Trophoblast cell (in vitro differentiated cells and primary cell): Measurements from ENCODE around the gene KRT26.
A peak's percentile ranks its signal among the peaks of the same experiment; 100 is the strongest.

Experiments used
- DNase-seq, 2 donors: peaks; one replicate each; pipeline ENCODE4 v3.0.0-alpha.2; 2016
- H2AFZ ChIP-seq: 2 replicates; pipeline ENCODE4 v1.6.1; 2013; ENCODE audit warnings: low read length, moderate library complexity, mild to moderate bottlenecking; ENCODE audit not compliant: insufficient read depth, poor library complexity
- H2AK5ac ChIP-seq: 2 replicates; pipeline ENCODE4 v1.6.1; 2013; ENCODE audit warnings: mild to moderate bottlenecking, low read length
- H2BK120ac ChIP-seq: 2 replicates; pipeline ENCODE4 v1.6.1; 2013; ENCODE audit warnings: low read length, mild to moderate bottlenecking, moderate library complexity; ENCODE audit not compliant: insufficient read depth, poor library complexity
- H2BK12ac ChIP-seq: 2 replicates; pipeline ENCODE4 v1.6.1; 2013; ENCODE audit warnings: mild to moderate bottlenecking, low read length, moderate library complexity
- H2BK5ac ChIP-seq: 2 replicates; pipeline ENCODE4 v1.6.1; 2013; ENCODE audit warnings: low read length, low read depth, moderate library complexity, mild to moderate bottlenecking; ENCODE audit not compliant: poor library complexity
- H3K14ac ChIP-seq: 2 replicates; pipeline ENCODE4 v1.6.1; 2013; ENCODE audit warnings: mild to moderate bottlenecking, low read length
- H3K18ac ChIP-seq: 2 replicates; pipeline ENCODE4 v1.6.1; 2013; ENCODE audit warnings: mild to moderate bottlenecking, low read length
- H3K23ac ChIP-seq: 2 replicates; pipeline ENCODE4 v1.6.1; 2013; ENCODE audit warnings: low read length
- H3K27ac ChIP-seq: 2 replicates; pipeline ENCODE4 v1.5.1; 2013; ENCODE audit warnings: low read depth, mild to moderate bottlenecking, inconsistent platforms, low read length, moderate library complexity
- H3K27me3 ChIP-seq: 2 replicates; pipeline ENCODE4 v1.6.1; 2013; ENCODE audit warnings: inconsistent platforms, mild to moderate bottlenecking, low read length, moderate library complexity; ENCODE audit not compliant: insufficient read depth
- H3K36me3 ChIP-seq, 2 experiments: 1 replicate in 1 of 2; 2 replicates in 1 of 2; pipeline ENCODE4 v1.6.1; 2013; ENCODE audit warnings: low read length in 2 of 2, mild to moderate bottlenecking in 2 of 2, moderate library complexity in 1 of 2; ENCODE audit not compliant: insufficient read depth in 2 of 2, control insufficient read depth in 1 of 2
- H3K4ac ChIP-seq: 2 replicates; pipeline ENCODE4 v1.6.1; 2013; ENCODE audit warnings: low read depth, mild to moderate bottlenecking, low read length, moderate library complexity
- H3K4me1 ChIP-seq, 2 experiments: 1 replicate in 1 of 2; 2 replicates in 1 of 2; pipeline ENCODE4 v1.6.1; 2013; ENCODE audit warnings: low read length in 2 of 2, mild to moderate bottlenecking in 2 of 2, moderate library complexity in 1 of 2; ENCODE audit not compliant: insufficient read depth in 2 of 2, control insufficient read depth in 1 of 2
- H3K4me2 ChIP-seq: 2 replicates; pipeline ENCODE4 v1.6.1; 2013; ENCODE audit warnings: inconsistent platforms, mild to moderate bottlenecking, low read length, moderate library complexity
- H3K4me3 ChIP-seq: 2 replicates; pipeline ENCODE4 v1.5.1; 2013; ENCODE audit warnings: mild to moderate bottlenecking, low read depth, low read length, inconsistent platforms
- H3K79me1 ChIP-seq: one replicate; pipeline ENCODE4 v1.6.1; 2013; ENCODE audit warnings: low read length
- H3K79me2 ChIP-seq: 2 replicates; pipeline ENCODE4 v1.6.1; 2013; ENCODE audit warnings: low read length, mild to moderate bottlenecking; ENCODE audit not compliant: control insufficient read depth, insufficient read depth, poor library complexity
- H3K9ac ChIP-seq: 2 replicates; pipeline ENCODE4 v1.6.1; 2013; ENCODE audit warnings: mild to moderate bottlenecking, low read length
- H3K9me3 ChIP-seq: 2 replicates; pipeline ENCODE4 v1.6.1; 2013; ENCODE audit warnings: low read depth, mild to moderate bottlenecking, control low read depth, inconsistent platforms, low read length; ENCODE audit not compliant: insufficient read depth
- H4K12ac ChIP-seq: 2 replicates; pipeline ENCODE4 v1.6.1; 2013; ENCODE audit warnings: low read depth, mild to moderate bottlenecking, low read length, moderate library complexity
- H4K8ac ChIP-seq: 2 replicates; pipeline ENCODE4 v1.6.1; 2013; ENCODE audit warnings: low read depth, mild to moderate bottlenecking, low read length, moderate library complexity
- H4K91ac ChIP-seq: one replicate; pipeline ENCODE4 v1.6.1; 2013; ENCODE audit warnings: low read depth, mild to moderate bottlenecking, low read length, moderate library complexity
- WGBS: extraction: QIAGEN DNeasy Blood & Tissue Kit; methylation state at CpG from one replicate; pipeline ENCODE4 v1.1.7; 2013; ENCODE audit warnings: missing lambda C conversion rate; ENCODE audit not compliant: insufficient read length, insufficient coverage; ENCODE audit errors: extremely low coverage; 5-methylcytosine and 5-hydroxymethylcytosine counted together

KRT26 gene

DNA sequence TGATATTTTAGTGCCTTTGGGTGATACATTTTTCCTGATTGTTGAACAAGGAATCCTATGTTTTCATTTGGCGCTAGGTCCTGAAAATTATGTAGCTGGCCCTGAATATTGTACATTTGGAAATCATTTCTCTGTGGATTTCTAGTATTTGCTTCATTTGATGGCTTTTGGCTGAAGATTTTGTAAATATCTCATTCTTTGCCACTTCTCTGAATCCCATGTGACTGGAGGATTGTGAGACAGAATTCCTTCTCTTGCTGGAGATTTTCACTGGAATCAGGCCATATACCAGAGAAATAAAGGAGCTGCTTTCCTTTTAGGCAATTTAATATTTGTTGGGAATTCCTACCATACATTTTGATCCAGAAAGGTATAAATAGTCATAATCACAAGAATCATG lies 19.1 kb upstream of the KRT26 start:
- no peak overlapping the region for H4K8ac ChIP-seq
- H2BK12ac ChIP-seq: no peak overlapping the region
- H3K36me3 ChIP-seq: no peaks in the 10 kb centered on the region
- H2AFZ ChIP-seq: no peak overlapping the region
- no peak overlapping the region for H3K4me2 ChIP-seq
- H3K4me1 ChIP-seq: no peaks in the 10 kb centered on the region
- H3K79me2 ChIP-seq: no peaks in the 10 kb centered on the region
- H4K91ac ChIP-seq: no peak overlapping the region
- no peak overlapping the region for H3K9ac ChIP-seq
- no CpG with 5 or more reads among the region's 1 CpG for WGBS
- H2BK5ac ChIP-seq: no peak overlapping the region
- H3K27me3 ChIP-seq: no peaks in the 10 kb centered on the region
- no peak overlapping the region for H2AK5ac ChIP-seq
- DNase-seq: no peak
- H3K14ac ChIP-seq: no peak overlapping the region
- H3K4ac ChIP-seq: no peak overlapping the region
- no peak overlapping the region for H3K4me3 ChIP-seq
- H2BK120ac ChIP-seq: no peak overlapping the region
- no peak overlapping the region for H3K27ac ChIP-seq
- H3K9me3 ChIP-seq: peaks cover 1% of the 10 kb centered on the region
- H3K18ac ChIP-seq: no peak overlapping the region
- H3K23ac ChIP-seq: no peak overlapping the region
- H4K12ac ChIP-seq: no peak overlapping the region
- H3K79me1 ChIP-seq: no peaks in the 10 kb centered on the region

DNA sequence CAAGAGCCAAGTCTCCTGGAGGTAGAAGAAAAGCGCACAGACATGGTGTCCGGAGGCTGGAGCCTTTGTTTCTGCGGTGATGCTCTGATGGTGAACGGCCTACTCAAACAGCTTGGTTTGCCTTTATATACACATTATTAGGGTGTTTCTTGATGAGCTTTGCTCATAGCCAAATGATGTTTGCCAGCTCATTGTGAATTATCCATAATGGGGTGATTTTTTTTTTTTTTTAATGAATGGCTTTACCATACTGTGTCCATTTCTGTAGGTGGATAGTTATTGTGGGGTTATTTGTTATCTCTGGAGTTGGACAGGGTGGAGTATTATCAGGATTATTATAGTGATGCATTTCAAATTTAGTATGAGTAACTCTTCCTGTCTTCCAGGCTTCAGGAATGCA lies 10.4 kb upstream of the KRT26 start, which contains the start of gene KRT27:
Gene KRT27, minus strand, starts transcription at position 101 of the 400 bp plus-strand sequence. Its CDS starts 57 bp downstream, at position 44.
- Histone ChIP-seq H3K4me3 (no peak within 1 kb of the TSS), H4K8ac (no peak within 1 kb of the TSS), H2BK5ac (no peak within 1 kb of the TSS), H3K27me3 (no peaks in the 10 kb centered on the region), H2BK120ac (no peak within 1 kb of the TSS), H4K12ac (no peak within 1 kb of the TSS), H2BK12ac (no peak within 1 kb of the TSS), H3K9ac (no peak within 1 kb of the TSS), H3K18ac (no peak within 1 kb of the TSS), H3K36me3 (no peaks in the 10 kb centered on the region), H3K9me3 (no peaks in the 10 kb centered on the region), H2AK5ac (no peak within 1 kb of the TSS), H2AFZ (no peak within 1 kb of the TSS), H4K91ac (no peak within 1 kb of the TSS), H3K14ac (no peak within 1 kb of the TSS), H3K4ac (no peak within 1 kb of the TSS), H3K4me1 (no peaks in the 10 kb centered on the region), H3K23ac (no peak within 1 kb of the TSS), H3K27ac (no peak within 1 kb of the TSS), H3K79me2 (no peaks in the 10 kb centered on the region), H3K4me2 (no peak within 1 kb of the TSS), H3K79me1 (no peaks in the 10 kb centered on the region)
- DNase-seq: no peak
- no CpG with 5 or more reads among the region's 4 CpGs for WGBS

DNA sequence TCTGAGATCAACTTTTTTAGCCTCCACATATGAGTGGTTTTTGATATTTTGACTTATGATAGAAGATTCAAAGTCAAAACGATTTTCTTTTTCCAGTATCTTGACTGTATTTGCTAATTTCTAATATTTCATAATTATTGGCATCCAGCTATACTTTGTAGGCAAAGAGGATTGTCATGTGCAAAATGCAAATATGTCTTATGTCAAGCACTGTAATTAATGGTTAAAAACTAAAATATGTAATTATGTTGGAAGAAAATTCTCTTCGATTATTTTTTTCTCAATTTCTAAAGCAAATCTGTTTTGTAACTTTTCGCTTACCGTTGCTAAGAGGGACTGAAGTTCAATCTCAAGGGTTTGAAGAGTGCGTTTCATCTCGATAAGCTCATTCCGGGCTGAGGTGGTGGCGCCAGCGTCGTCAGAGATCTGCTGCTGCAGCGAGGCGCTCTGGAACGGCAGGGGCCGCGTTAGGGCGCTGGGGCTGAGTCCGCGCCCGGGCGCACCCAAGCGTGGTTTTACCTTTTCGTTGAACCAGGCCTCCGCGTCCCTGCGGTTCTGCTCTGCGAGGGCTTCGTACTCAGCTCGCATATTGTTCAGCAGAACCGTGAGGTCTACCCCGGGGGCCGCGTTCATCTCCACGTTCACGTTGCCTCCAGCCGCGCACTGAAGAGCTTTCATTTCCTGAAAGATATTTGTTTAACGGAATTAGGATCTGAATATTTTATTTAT lies 7.3 kb upstream of the KRT26 start:
- H3K4me1 ChIP-seq: no peaks in the 10 kb centered on the region
- H4K12ac ChIP-seq: no peak overlapping the region
- no peak overlapping the region for H2AK5ac ChIP-seq
- WGBS: no CpG with 5 or more reads among the region's 37 CpGs
- no peak overlapping the region for H3K4me2 ChIP-seq
- no peaks in the 10 kb centered on the region for H3K9me3 ChIP-seq
- H3K27ac ChIP-seq: no peak overlapping the region
- no peak overlapping the region for H3K4me3 ChIP-seq
- no peak overlapping the region for H3K9ac ChIP-seq
- no peaks in the 10 kb centered on the region for H3K27me3 ChIP-seq
- no peak overlapping the region for H2AFZ ChIP-seq
- peak; percentile 51 to 54 for DNase-seq
- H4K8ac ChIP-seq: no peak overlapping the region
- H4K91ac ChIP-seq: no peak overlapping the region
- no peaks in the 10 kb centered on the region for H3K79me2 ChIP-seq
- no peak overlapping the region for H2BK5ac ChIP-seq
- H2BK12ac ChIP-seq: no peak overlapping the region
- H2BK120ac ChIP-seq: no peak overlapping the region
- H3K18ac ChIP-seq: no peak overlapping the region
- no peak overlapping the region for H3K23ac ChIP-seq
- H3K4ac ChIP-seq: no peak overlapping the region
- H3K36me3 ChIP-seq: no peaks in the 10 kb centered on the region
- H3K79me1 ChIP-seq: no peaks in the 10 kb centered on the region
- H3K14ac ChIP-seq: no peak overlapping the region

DNA sequence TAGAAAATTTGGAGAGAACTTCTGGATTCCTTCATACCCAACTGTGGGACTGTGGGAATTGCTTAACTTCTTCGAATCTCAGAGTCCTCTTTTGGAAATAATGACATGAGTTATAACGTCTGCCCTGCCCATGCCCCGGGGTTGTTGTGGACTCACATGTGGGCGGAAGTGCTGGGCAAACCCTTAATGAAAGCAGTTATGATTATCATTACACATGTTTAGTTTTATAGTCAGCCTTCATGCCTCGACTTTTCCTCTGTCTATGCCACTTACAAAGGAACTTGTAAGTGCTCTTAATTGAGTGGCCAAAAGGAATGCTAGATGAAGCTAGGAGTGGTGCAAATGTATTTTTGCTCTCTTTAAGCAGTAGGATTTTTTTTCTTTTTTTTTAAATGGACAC lies 6.5 kb upstream of the KRT26 start:
- Histone ChIP-seq H3K14ac (no peak overlapping the region), H3K79me1 (no peaks in the 10 kb centered on the region), H3K4ac (no peak overlapping the region), H3K4me1 (no peaks in the 10 kb centered on the region), H3K9me3 (no peaks in the 10 kb centered on the region), H3K79me2 (no peaks in the 10 kb centered on the region), H2BK120ac (no peak overlapping the region), H3K18ac (no peak overlapping the region), H2BK12ac (no peak overlapping the region), H3K9ac (no peak overlapping the region), H2AFZ (no peak overlapping the region), H4K91ac (no peak overlapping the region), H4K12ac (no peak overlapping the region), H3K4me3 (no peak overlapping the region), H3K36me3 (no peaks in the 10 kb centered on the region), H3K4me2 (no peak overlapping the region), H2AK5ac (no peak overlapping the region), H2BK5ac (no peak overlapping the region), H3K27ac (no peak overlapping the region), H3K27me3 (no peaks in the 10 kb centered on the region), H3K23ac (no peak overlapping the region), H4K8ac (no peak overlapping the region)
- DNase-seq: peak; percentile 58 to 78
- WGBS: no CpG with 5 or more reads among the region's 5 CpGs
